ENCODE measurements around the gene KRTAP1-1.

Gene KRTAP1-1

GRCh38 chr17:41010441-41010840, 30.8 kb downstream of the KRTAP1-1 start:
- no peaks in the 10 kb centered on the region for H3K36me3 ChIP-seq
- no peaks in the 10 kb centered on the region for H3K9me3 ChIP-seq
- peaks cover 11% of the 10 kb centered on the region for H3K27me3 ChIP-seq
- no peak for TF ChIP-seq CTCF (IDR thresholded peaks at IDR 0.05)
- H3K27ac ChIP-seq: no peak overlapping the region
- H3K4me1 ChIP-seq (ENCODE audit: control insufficient read depth in 1 of 2, insufficient read depth in 1 of 2, low read depth in 1 of 2, low read length in 1 of 2): no peaks in the 10 kb centered on the region
- no peak overlapping the region for H3K4me3 ChIP-seq (ENCODE audit: low read depth in 1 of 2, low read length in 1 of 2)

GRCh38 chr17:41009936-41010335, 31.3 kb downstream of the KRTAP1-1 start:
- Histone ChIP-seq H3K4me3 (ENCODE audit: low read depth in 1 of 2, low read length in 1 of 2) (no peak overlapping the region), H3K27me3 (peaks cover 10% of the 10 kb centered on the region), H3K27ac (no peak overlapping the region), H3K4me1 (ENCODE audit: control insufficient read depth in 1 of 2, insufficient read depth in 1 of 2, low read depth in 1 of 2, low read length in 1 of 2) (no peaks in the 10 kb centered on the region), H3K9me3 (no peaks in the 10 kb centered on the region), H3K36me3 (no peaks in the 10 kb centered on the region)
- no peak for TF ChIP-seq CTCF (IDR thresholded peaks at IDR 0.05)

- Histone ChIP-seq H3K36me3 (no peaks in the 10 kb centered on the region), H3K9me3 (no peaks in the 10 kb centered on the region), H3K4me3 (ENCODE audit: low read depth in 1 of 2, low read length in 1 of 2) (no peak overlapping the region), H3K27ac (no peak overlapping the region), H3K4me1 (ENCODE audit: control insufficient read depth in 1 of 2, insufficient read depth in 1 of 2, low read depth in 1 of 2, low read length in 1 of 2) (no peaks in the 10 kb centered on the region), H3K27me3 (peaks cover 10% of the 10 kb centered on the region)
- TF ChIP-seq CTCF (IDR thresholded peaks at IDR 0.05): no peak
Measured at GRCh38 chr17:41009301-41009760, 31.9 kb downstream of the KRTAP1-1 start.

GRCh38 chr17:41008811-41009210, 32.4 kb downstream of the KRTAP1-1 start, which contains the start of gene KRTAP3-1:
Gene KRTAP3-1 (minus strand): TSS chr17:41009128. CDS start chr17:41009074, 54 bp downstream.
- H3K9me3 ChIP-seq: no peaks in the 10 kb centered on the region
- H3K4me3 ChIP-seq (ENCODE audit: low read depth in 1 of 2, low read length in 1 of 2): no peak within 1 kb of the TSS
- no peak for TF ChIP-seq CTCF (IDR thresholded peaks at IDR 0.05)
- H3K27me3 ChIP-seq: peaks cover 11% of the 10 kb centered on the region
- H3K4me1 ChIP-seq (ENCODE audit: control insufficient read depth in 1 of 2, insufficient read depth in 1 of 2, low read depth in 1 of 2, low read length in 1 of 2): no peaks in the 10 kb centered on the region
- H3K36me3 ChIP-seq: no peaks in the 10 kb centered on the region
- H3K27ac ChIP-seq: no peak within 1 kb of the TSS

GRCh38 chr17:41004397-41004796, 36.9 kb downstream of the KRTAP1-1 start:
- Histone ChIP-seq H3K27ac (no peak overlapping the region), H3K9me3 (no peaks in the 10 kb centered on the region), H3K4me3 (ENCODE audit: low read depth in 1 of 2, low read length in 1 of 2) (no peak overlapping the region), H3K4me1 (ENCODE audit: control insufficient read depth in 1 of 2, insufficient read depth in 1 of 2, low read depth in 1 of 2, low read length in 1 of 2) (no peaks in the 10 kb centered on the region), H3K27me3 (peaks cover 25% of the 10 kb centered on the region), H3K36me3 (no peaks in the 10 kb centered on the region)
- TF ChIP-seq CTCF (IDR thresholded peaks at IDR 0.05): no peak

- Histone ChIP-seq H3K27ac (no peak overlapping the region), H3K27me3 (peaks cover 28% of the 10 kb centered on the region), H3K36me3 (no peaks in the 10 kb centered on the region), H3K4me1 (ENCODE audit: control insufficient read depth in 1 of 2, insufficient read depth in 1 of 2, low read depth in 1 of 2, low read length in 1 of 2) (no peaks in the 10 kb centered on the region), H3K4me3 (ENCODE audit: low read depth in 1 of 2, low read length in 1 of 2) (no peak overlapping the region), H3K9me3 (no peaks in the 10 kb centered on the region)
- no peak for TF ChIP-seq CTCF (IDR thresholded peaks at IDR 0.05)
Measured at GRCh38 chr17:41003926-41004325, 37.3 kb downstream of the KRTAP1-1 start.
